Endothelial cell of umbilical vein (primary cell): ENCODE data around the gene TBX4.

Source experiments
- CTCF ChIP-seq, 2 donors: IDR thresholded peaks; 1 replicate in 1 of 2; 2 replicates in 1 of 2; pipeline ENCODE4 v1.5.1; 2011; ENCODE audit warnings: low read length in 2 of 2, mild to moderate bottlenecking in 2 of 2, moderate library complexity in 2 of 2, control low read depth in 1 of 2, inconsistent platforms in 1 of 2, low read depth in 1 of 2; ENCODE audit not compliant: insufficient read depth in 1 of 2; ENCODE audit errors: extremely low read depth in 1 of 2
- EZH2 ChIP-seq: IDR thresholded peaks from 2 replicates; pipeline ENCODE4 v1.6.1; 2012; ENCODE audit warnings: borderline replicate concordance, low read depth, mild to moderate bottlenecking, moderate library complexity, low read length, inconsistent platforms; ENCODE audit not compliant: severe bottlenecking
- JUN ChIP-seq: IDR thresholded peaks from 2 replicates; pipeline ENCODE4 v1.6.1; 2011; ENCODE audit warnings: borderline replicate concordance, low read depth; ENCODE audit not compliant: insufficient read length, insufficient read depth
- MAX ChIP-seq: IDR thresholded peaks from 2 replicates; pipeline ENCODE4 v1.6.1; 2011; ENCODE audit not compliant: insufficient read depth, insufficient read length
- MYC ChIP-seq: IDR thresholded peaks from one replicate; pipeline ENCODE4 v1.6.1; 2011; ENCODE audit warnings: mild to moderate bottlenecking, low read depth, low read length
- POLR2A ChIP-seq: IDR thresholded peaks from 2 replicates; pipeline ENCODE4 v1.6.1; 2012; ENCODE audit warnings: low read depth, mild to moderate bottlenecking, control low read depth, low read length
- POLR2AphosphoS5 ChIP-seq: IDR thresholded peaks from 2 replicates; pipeline ENCODE4 v1.6.1; 2012; ENCODE audit warnings: low read depth, mild to moderate bottlenecking, control low read depth, low read length, moderate library complexity; ENCODE audit not compliant: insufficient read depth

- no peak for TF ChIP-seq POLR2A
- no peak for TF ChIP-seq CTCF (IDR thresholded peaks at IDR 0.05; ENCODE audit: extremely low read depth in 1 of 2, insufficient read depth in 1 of 2, low read depth in 1 of 2, low read length in 2 of 2)
- no peak for TF ChIP-seq POLR2AphosphoS5
- no peak for TF ChIP-seq EZH2
- no peak for TF ChIP-seq MAX
- no peak for TF ChIP-seq JUN
- TF ChIP-seq MYC, result no peak
Observed at GRCh38 chr17:61436995-61437704, 15.1 kb upstream of the TBX4 start.
